Measurements from ENCODE around the gene NAA25.

GRCh38 chr12:111993292-111994150, 115.1 kb downstream of the NAA25 start:
- TF ChIP-seq CTCF (IDR thresholded peaks at IDR 0.05) (no peak), POLR2A (IDR thresholded peaks at IDR 0.05) (no peak)
